ENCODE results near the gene XKR8. TPM values are rescaled to one million over a fixed set of nuclear protein-coding genes. Genes with fewer than 3 reads are reported as not detected.
A peak's percentile ranks its signal among the peaks of the same experiment; 100 is the strongest.
"Not testable (repeated sequence)": the region's sequence is repeated elsewhere in the genome, so short reads cannot be mapped to it uniquely, and the experiment has no call there.

Gene XKR8
- total RNA-seq, 1 donor from 2014 or later = 20.1 TPM

GRCh38 chr1:27990920-27991537, 31.3 kb downstream of the XKR8 start:
- Mint-ChIP-seq H3K36me3 (ENCODE audit: low read depth, unreplicated experiment) (peaks cover 12% of the 10 kb centered on the region), H3K27ac (ENCODE audit: unreplicated experiment) (no peak overlapping the region), H3K4me1 (ENCODE audit: unreplicated experiment) (peaks cover 21% of the 10 kb centered on the region), H3K9me3 (ENCODE audit: unreplicated experiment) (no peaks in the 10 kb centered on the region), H3K4me3 (ENCODE audit: unreplicated experiment) (no peak overlapping the region), H3K27me3 (ENCODE audit: unreplicated experiment) (no peaks in the 10 kb centered on the region)
- DNase-seq (ENCODE audit: low spot score) = no peak
- TF ChIP-seq, protein P1, sequence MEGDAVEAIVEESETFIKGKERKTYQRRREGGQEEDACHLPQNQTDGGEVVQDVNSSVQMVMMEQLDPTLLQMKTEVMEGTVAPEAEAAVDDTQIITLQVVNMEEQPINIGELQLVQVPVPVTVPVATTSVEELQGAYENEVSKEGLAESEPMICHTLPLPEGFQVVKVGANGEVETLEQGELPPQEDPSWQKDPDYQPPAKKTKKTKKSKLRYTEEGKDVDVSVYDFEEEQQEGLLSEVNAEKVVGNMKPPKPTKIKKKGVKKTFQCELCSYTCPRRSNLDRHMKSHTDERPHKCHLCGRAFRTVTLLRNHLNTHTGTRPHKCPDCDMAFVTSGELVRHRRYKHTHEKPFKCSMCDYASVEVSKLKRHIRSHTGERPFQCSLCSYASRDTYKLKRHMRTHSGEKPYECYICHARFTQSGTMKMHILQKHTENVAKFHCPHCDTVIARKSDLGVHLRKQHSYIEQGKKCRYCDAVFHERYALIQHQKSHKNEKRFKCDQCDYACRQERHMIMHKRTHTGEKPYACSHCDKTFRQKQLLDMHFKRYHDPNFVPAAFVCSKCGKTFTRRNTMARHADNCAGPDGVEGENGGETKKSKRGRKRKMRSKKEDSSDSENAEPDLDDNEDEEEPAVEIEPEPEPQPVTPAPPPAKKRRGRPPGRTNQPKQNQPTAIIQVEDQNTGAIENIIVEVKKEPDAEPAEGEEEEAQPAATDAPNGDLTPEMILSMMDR (IDR thresholded peaks at IDR 0.05; ENCODE audit: unreplicated experiment) = no peak

GRCh38 chr1:27992276-27992675, 32.5 kb downstream of the XKR8 start:
- DNase-seq (ENCODE audit: low spot score) = peak; percentile 20
- Mint-ChIP-seq H3K4me1 (ENCODE audit: unreplicated experiment) (peaks cover 21% of the 10 kb centered on the region), H3K36me3 (ENCODE audit: low read depth, unreplicated experiment) (peaks cover 17% of the 10 kb centered on the region), H3K27me3 (ENCODE audit: unreplicated experiment) (no peaks in the 10 kb centered on the region), H3K27ac (ENCODE audit: unreplicated experiment) (peak overlapping the region; percentile 82), H3K4me3 (ENCODE audit: unreplicated experiment) (no peak overlapping the region), H3K9me3 (ENCODE audit: unreplicated experiment) (no peaks in the 10 kb centered on the region)
- TF ChIP-seq, protein P1 (IDR thresholded peaks at IDR 0.05; ENCODE audit: unreplicated experiment) = no peak

DNA sequence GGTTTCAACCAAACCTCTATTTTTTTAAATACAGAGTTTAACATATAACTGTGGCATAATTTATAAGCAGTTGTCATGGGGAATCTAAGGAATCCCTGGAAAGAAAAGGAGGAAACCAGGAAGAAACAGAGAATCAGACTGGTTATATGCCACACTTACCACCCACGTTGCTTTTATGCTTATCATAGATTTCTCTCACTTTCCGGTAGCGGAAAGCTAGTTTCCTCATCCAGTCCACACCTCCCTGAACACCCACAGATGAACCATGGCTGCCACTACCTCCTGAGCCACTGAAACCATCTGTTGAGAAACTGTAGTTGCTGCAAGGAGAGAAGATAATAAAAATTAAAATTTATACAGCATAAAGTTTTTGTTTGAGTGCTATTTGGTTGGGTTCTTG, 33.5 kb downstream of the XKR8 start:
- H3K4me3 Mint-ChIP-seq (ENCODE audit: unreplicated experiment) = no peak overlapping the region
- no peaks in the 10 kb centered on the region for H3K27me3 Mint-ChIP-seq (ENCODE audit: unreplicated experiment)
- H3K4me1 Mint-ChIP-seq (ENCODE audit: unreplicated experiment) = peaks cover 21% of the 10 kb centered on the region
- TF ChIP-seq, protein P1 (IDR thresholded peaks at IDR 0.05; ENCODE audit: unreplicated experiment) = no peak
- peak overlapping the region; percentile 87 for H3K27ac Mint-ChIP-seq (ENCODE audit: unreplicated experiment)
- DNase-seq (ENCODE audit: low spot score) = no peak
- no peaks in the 10 kb centered on the region for H3K9me3 Mint-ChIP-seq (ENCODE audit: unreplicated experiment)
- peaks cover 21% of the 10 kb centered on the region for H3K36me3 Mint-ChIP-seq (ENCODE audit: low read depth, unreplicated experiment)

DNA sequence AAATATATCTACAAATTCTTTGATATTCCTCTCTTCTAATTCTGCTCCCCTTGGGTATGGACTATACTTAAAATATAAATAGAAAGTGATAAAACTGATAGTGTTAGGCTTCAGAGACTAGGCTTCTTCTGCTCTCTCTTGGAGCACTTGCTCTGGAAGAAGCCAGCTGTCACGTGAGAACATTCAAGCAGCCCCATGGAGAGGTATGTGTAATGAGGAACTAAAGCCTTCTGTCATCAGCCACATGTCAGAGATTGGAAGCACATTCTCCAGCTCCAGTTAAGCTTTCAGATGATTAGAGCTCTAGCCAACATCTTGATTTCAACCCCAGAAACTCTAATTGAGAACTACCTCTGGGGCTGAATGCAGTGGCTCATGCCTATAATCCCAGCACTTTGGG, 34.3 kb downstream of the XKR8 start:
- TF ChIP-seq, protein P1 (IDR thresholded peaks at IDR 0.05; ENCODE audit: unreplicated experiment) = no peak
- H3K27me3 Mint-ChIP-seq (ENCODE audit: unreplicated experiment) = no peaks in the 10 kb centered on the region
- peaks cover 21% of the 10 kb centered on the region for H3K4me1 Mint-ChIP-seq (ENCODE audit: unreplicated experiment)
- peak overlapping the region; percentile 18 for H3K27ac Mint-ChIP-seq (ENCODE audit: unreplicated experiment)
- H3K4me3 Mint-ChIP-seq (ENCODE audit: unreplicated experiment) = no peak overlapping the region
- no peak for DNase-seq (ENCODE audit: low spot score)
- H3K36me3 Mint-ChIP-seq (ENCODE audit: low read depth, unreplicated experiment) = peaks cover 19% of the 10 kb centered on the region
- H3K9me3 Mint-ChIP-seq (ENCODE audit: unreplicated experiment) = no peaks in the 10 kb centered on the region

DNA sequence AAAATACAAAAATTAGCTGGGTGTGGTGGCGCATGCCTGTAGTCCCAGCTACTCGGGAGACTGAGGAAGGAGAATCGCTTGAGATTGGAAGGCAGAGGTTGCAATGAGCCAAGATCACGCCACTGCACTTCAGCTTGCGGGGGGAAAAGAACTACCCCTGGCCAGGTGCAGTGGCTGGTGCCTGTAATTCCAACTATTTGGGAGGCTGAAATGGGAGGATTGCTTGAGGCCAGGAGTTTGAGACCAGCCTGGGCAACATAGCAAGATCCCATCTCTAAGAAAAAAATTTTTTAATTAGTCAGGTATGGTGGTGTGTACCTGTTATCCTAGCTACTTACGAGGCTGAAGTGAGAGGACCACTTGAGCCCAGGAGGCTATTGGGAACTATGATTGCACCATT, 34.8 kb downstream of the XKR8 start:
- Mint-ChIP-seq H3K36me3 (ENCODE audit: low read depth, unreplicated experiment) (peaks cover 17% of the 10 kb centered on the region), H3K4me1 (ENCODE audit: unreplicated experiment) (peaks cover 23% of the 10 kb centered on the region)
- not testable (repeated sequence) for H3K27ac Mint-ChIP-seq (ENCODE audit: unreplicated experiment); H3K9me3 Mint-ChIP-seq (ENCODE audit: unreplicated experiment); DNase-seq (ENCODE audit: low spot score); H3K27me3 Mint-ChIP-seq (ENCODE audit: unreplicated experiment); H3K4me3 Mint-ChIP-seq (ENCODE audit: unreplicated experiment)

Data from endothelial cell (in vitro differentiated cells).